Measurements from ENCODE around the gene PDPR.
"Not testable (repeated sequence)": the region's sequence is repeated elsewhere in the genome, so short reads cannot be mapped to it uniquely, and the experiment has no call there.

GRCh38 chr16:70190574-70190973 is 76.4 kb downstream of the PDPR start:
- TF ChIP-seq MAX (IDR thresholded peaks at IDR 0.05); RAD21 (IDR thresholded peaks at IDR 0.05); CTCF (IDR thresholded peaks at IDR 0.05; ENCODE audit: low read depth, low read length, missing input control): not testable (repeated sequence)

Data from liver (tissue), 3 donors.